ENCODE measurements around the gene PTGIS. TPM values are rescaled to one million over a fixed set of nuclear protein-coding genes. Genes with fewer than 3 reads are reported as not detected.

The PTGIS gene
- total RNA-seq, 1 donor from 2014 or later: 42.1 TPM

- no peaks in the 10 kb centered on the region for H3K36me3 ChIP-seq
- H3K27ac ChIP-seq: no peak overlapping the region
- ATAC-seq: no peak
- H3K4me1 ChIP-seq: no peaks in the 10 kb centered on the region
- no peaks in the 10 kb centered on the region for H3K27me3 ChIP-seq
- no peak for DNase-seq
- no peak overlapping the region for H3K4me3 ChIP-seq
- intact Hi-C loops (cut with DNase I): no loop called here
- H3K9me3 ChIP-seq: no peaks in the 10 kb centered on the region
- TF ChIP-seq CTCF (IDR thresholded peaks at IDR 0.05): no peak
Measured at GRCh38 chr20:49526568-49526967, 41.4 kb downstream of the PTGIS start.

- Histone ChIP-seq H3K9me3 (no peaks in the 10 kb centered on the region), H3K4me1 (no peaks in the 10 kb centered on the region), H3K27me3 (no peaks in the 10 kb centered on the region), H3K4me3 (no peak overlapping the region), H3K36me3 (no peaks in the 10 kb centered on the region), H3K27ac (no peak overlapping the region)
- ATAC-seq: no peak
- intact Hi-C loops (cut with DNase I): no loop called here
- TF ChIP-seq CTCF (IDR thresholded peaks at IDR 0.05): no peak
- no peak for DNase-seq
Measured at GRCh38 chr20:49526056-49526455, 41.9 kb downstream of the PTGIS start.

GRCh38 chr20:49523767-49524360, 44.1 kb downstream of the PTGIS start:
- intact Hi-C loops (cut with DNase I): no loop called here
- H3K9me3 ChIP-seq: no peaks in the 10 kb centered on the region
- DNase-seq: no peak
- no peak overlapping the region for H3K27ac ChIP-seq
- no peak for ATAC-seq
- H3K4me3 ChIP-seq: no peak overlapping the region
- H3K27me3 ChIP-seq: no peaks in the 10 kb centered on the region
- no peaks in the 10 kb centered on the region for H3K36me3 ChIP-seq
- TF ChIP-seq CTCF (IDR thresholded peaks at IDR 0.05): no peak
- H3K4me1 ChIP-seq: no peaks in the 10 kb centered on the region

- intact Hi-C loops (cut with DNase I): no loop called here
- DNase-seq (no peak), ATAC-seq (no peak)
- Histone ChIP-seq H3K4me1 (no peaks in the 10 kb centered on the region), H3K27ac (no peak overlapping the region), H3K36me3 (no peaks in the 10 kb centered on the region), H3K9me3 (no peaks in the 10 kb centered on the region), H3K27me3 (no peaks in the 10 kb centered on the region), H3K4me3 (no peak overlapping the region)
- no peak for TF ChIP-seq CTCF (IDR thresholded peaks at IDR 0.05)
Measured at GRCh38 chr20:49521356-49521755, 46.6 kb downstream of the PTGIS start.

GRCh38 chr20:49519777-49520359, 48.1 kb downstream of the PTGIS start:
- Histone ChIP-seq H3K4me1 (no peaks in the 10 kb centered on the region), H3K27ac (no peak overlapping the region), H3K36me3 (no peaks in the 10 kb centered on the region)

More at GRCh38 chr20:49519777-49520359, 48.1 kb downstream of the PTGIS start:
- no peak for ATAC-seq
- Histone ChIP-seq H3K4me3 (no peak overlapping the region), H3K27me3 (no peaks in the 10 kb centered on the region), H3K9me3 (no peaks in the 10 kb centered on the region)
- no peak for DNase-seq
- intact Hi-C loops (cut with DNase I): no loop called here
- TF ChIP-seq CTCF (IDR thresholded peaks at IDR 0.05): no peak

Data from upper lobe of right lung (tissue), 1 donor.